Measurements from ENCODE around the gene EXOC1.

- TF ChIP-seq FOS (IDR thresholded peaks at IDR 0.05; ENCODE audit: low read depth, low read length) (no peak), CTCF (conservative IDR thresholded peaks at IDR 0.05; ENCODE audit: low read depth, low read length) (no peak), POLR2A (IDR thresholded peaks at IDR 0.05; ENCODE audit: low read depth, low read length) (no peak), RFX5 (IDR thresholded peaks at IDR 0.05; ENCODE audit: low read depth, low read length) (no peak), USF2 (IDR thresholded peaks at IDR 0.05; ENCODE audit: low read depth, low read length) (no peak), SMC3 (IDR thresholded peaks at IDR 0.05; ENCODE audit: low read depth, low read length) (no peak), CEBPB (IDR thresholded peaks at IDR 0.05; ENCODE audit: low read depth, low read length) (no peak), BHLHE40 (IDR thresholded peaks at IDR 0.05; ENCODE audit: low read depth, low read length) (no peak)
Measured at GRCh38 chr4:55808186-55808585, 45.3 kb upstream of the EXOC1 start.
